HK-2 (cell line): Measurements from ENCODE around the gene CSNK2A1.
"Not testable (repeated sequence)": the region's sequence is repeated elsewhere in the genome, so short reads cannot be mapped to it uniquely, and the experiment has no call there.

ENCODE experiments used
- DNase-seq: peaks from one replicate; pipeline ENCODE4 v3.0.0-alpha.2; 2018; ENCODE audit not compliant: unreplicated experiment

The CSNK2A1 gene

GRCh38 chr20:460180-460579 lies 83.4 kb downstream of the CSNK2A1 start:
- DNase-seq, result no peak

GRCh38 chr20:458776-459175 lies 84.8 kb downstream of the CSNK2A1 start:
- no peak for DNase-seq

- no peak for DNase-seq
Measured at GRCh38 chr20:454951-455350, 88.6 kb downstream of the CSNK2A1 start.

- not testable (repeated sequence) for DNase-seq
Measured at GRCh38 chr20:452021-452420, 91.6 kb downstream of the CSNK2A1 start.

GRCh38 chr20:445514-446336 lies 97.9 kb downstream of the CSNK2A1 start:
- no peak for DNase-seq

- DNase-seq, result no peak
Measured at GRCh38 chr20:444862-445426, 98.6 kb downstream of the CSNK2A1 start.

- DNase-seq, result no peak
Measured at GRCh38 chr20:444117-444516, 99.5 kb downstream of the CSNK2A1 start.

GRCh38 chr20:443223-443775 lies 100.3 kb downstream of the CSNK2A1 start:
- no peak for DNase-seq

- no peak for DNase-seq
Measured at GRCh38 chr20:440636-441035, 103.0 kb downstream of the CSNK2A1 start.

GRCh38 chr20:440148-440547 lies 103.4 kb downstream of the CSNK2A1 start:
- DNase-seq, result no peak

GRCh38 chr20:438571-439469 lies 104.8 kb downstream of the CSNK2A1 start:
- no peak for DNase-seq

- no peak for DNase-seq
Measured at GRCh38 chr20:437787-438486, 105.7 kb downstream of the CSNK2A1 start.

GRCh38 chr20:436476-436875 lies 107.1 kb downstream of the CSNK2A1 start:
- DNase-seq, result no peak

GRCh38 chr20:435558-435957 lies 108.0 kb downstream of the CSNK2A1 start:
- no peak for DNase-seq

- no peak for DNase-seq
Measured at GRCh38 chr20:434661-435419, 108.8 kb downstream of the CSNK2A1 start.

- DNase-seq, result no peak
Measured at GRCh38 chr20:434221-434620, 109.4 kb downstream of the CSNK2A1 start.

GRCh38 chr20:433300-433975 lies 110.2 kb downstream of the CSNK2A1 start:
- DNase-seq, result peak; percentile 84

GRCh38 chr20:432677-433299 lies 110.8 kb downstream of the CSNK2A1 start:
- DNase-seq, result no peak

GRCh38 chr20:432208-432607 lies 111.4 kb downstream of the CSNK2A1 start:
- no peak for DNase-seq
